K562 (cell line): ENCODE data around the gene BORCS8. TPM values are rescaled to one million over a fixed set of nuclear protein-coding genes. Genes with fewer than 3 reads are reported as not detected.
A peak's percentile ranks its signal among the peaks of the same experiment; 100 is the strongest.

Experiments
- EP300 ChIP-seq: IDR thresholded peaks from 2 replicates; pipeline ENCODE4 v1.6.1; 2012; ENCODE audit warnings: low read length, improper control_type of control experiment
- EP400 ChIP-seq: fragments of 450-650 bp; IDR thresholded peaks from 2 replicates; pipeline ENCODE4 v1.6.1; 2017; ENCODE audit warnings: antibody characterized with exemption, mild to moderate bottlenecking, moderate library complexity
- PRPF4 ChIP-seq: fragments of 200-400 bp; formaldehyde crosslinking; IDR thresholded peaks from one replicate; pipeline ENCODE4 v1.6.1; 2017; ENCODE audit warnings: low read length, low read depth, mild to moderate bottlenecking; ENCODE audit not compliant: insufficient read depth, poor library complexity, severe bottlenecking
- RBM17 ChIP-seq: fragments of 200-400 bp; formaldehyde crosslinking; IDR thresholded peaks from 2 replicates; pipeline ENCODE4 v1.6.1; 2017; ENCODE audit warnings: low read depth, mild to moderate bottlenecking, low read length, borderline replicate concordance
- SIN3B ChIP-seq: fragments of 450-650 bp; IDR thresholded peaks from 2 replicates; pipeline ENCODE4 v1.6.1; 2017; ENCODE audit warnings: low read depth, mild to moderate bottlenecking, moderate library complexity
- SRF ChIP-seq, 2 experiments: fragments of 250-450, 450-650 bp in 1 of 2; sonication (Bioruptor Pico) in 1 of 2; sonication (generic) in 1 of 2; formaldehyde crosslinking; IDR thresholded peaks; 2 replicates each; pipeline versions ENCODE4 v1.5.0 to v1.5.1; 2020 to 2022; ENCODE audit warnings: mild to moderate bottlenecking in 1 of 2, missing genetic modification reagents in 1 of 2
- SRSF1 ChIP-seq: fragments of 200-400 bp; formaldehyde crosslinking; IDR thresholded peaks from 2 replicates; pipeline ENCODE4 v1.6.1; 2017; ENCODE audit warnings: mild to moderate bottlenecking, low read depth, low read length, moderate library complexity
- ZBTB2 ChIP-seq: fragments of 450-650 bp; IDR thresholded peaks from 2 replicates; pipeline ENCODE4 v1.6.1; 2016; ENCODE audit warnings: antibody characterized with exemption
- ZBTB5 ChIP-seq: fragments of 450-650 bp; IDR thresholded peaks from 2 replicates; pipeline ENCODE4 v1.6.1; 2017; ENCODE audit warnings: antibody characterized with exemption
- ZNF561 ChIP-seq: fragments of 450-650 bp; formaldehyde crosslinking; conservative IDR thresholded peaks from 2 replicates; pipeline ENCODE4 v1.4.0; 2020; ENCODE audit warnings: mild to moderate bottlenecking, moderate library complexity
- ZNF79 ChIP-seq: fragments of 250-450 bp; sonication (Bioruptor Pico); IDR thresholded peaks from 2 replicates; pipeline ENCODE4 v1.4.0; 2020; ENCODE audit warnings: low read depth, mild to moderate bottlenecking, moderate library complexity
- polyA plus RNA-seq, 8 experiments: library from polyadenylated mRNA; depleted of rRNA in 4 of 8; stranded (reverse) in 5 of 8; unstranded in 3 of 8; fragments of >200 nt; fragmentation: Nextera tagmentation in 2 of 8; fragmentation: Illumina TruSeq in 1 of 8; extraction: Ambion mirVana in 2 of 8; extraction: Trizol in 1 of 8; gene quantifications; 2 replicates each; pipeline versions ENCODE4 v1.2.1 to v1.2.3, GENCODE V29; 2011 to 2014; ENCODE audit warnings: inconsistent platforms in 1 of 8, missing spikeins in 1 of 8
- total RNA-seq, 7 experiments: library from RNA; depleted of rRNA in 6 of 7; stranded (reverse); fragments of >200 nt in 6 of 7; fragmentation: Illumina TruSeq in 2 of 7; extraction: Trizol in 2 of 7; gene quantifications; 2 replicates each; pipeline versions ENCODE4 v1.2.1 to v1.2.3, GENCODE V29; 2011 to 2021; ENCODE audit warnings: low replicate concordance in 1 of 7
- TF ChIP-seq, protein P1 (sequence below), 2 experiments: fragments of 450-650 bp; formaldehyde crosslinking in 1 of 2; IDR thresholded peaks; 2 replicates each; pipeline versions ENCODE4 v1.4.0 to v1.6.1; 2014 to 2020; ENCODE audit warnings: mild to moderate bottlenecking in 2 of 2, borderline replicate concordance in 1 of 2, low read depth in 1 of 2

BORCS8 gene
- total and polyA plus RNA-seq, 9 of the 15 experiments (the other 6 are each of a cell fraction or from before 2014, with no cell fraction given) = 4.6 to 33.6 (median 16.3) TPM

- TF ChIP-seq ZBTB5 (no peak), ZNF79 (CRISPR knock-in tag) (no peak), RBM17 (no peak), PRPF4 (no peak), ZBTB2 (0 out of 2 replicates have a peak, but pooled peaks have one; percentile 47), EP400 (peak; percentile 84), EP300 (no peak), ZNF561 (CRISPR knock-in tag) (no peak), SRSF1 (no peak), SIN3B (no peak), SRF (CRISPR knock-in tag; IDR thresholded peaks at IDR 0.05) (peak in 1 of 2 experiments; percentile 20; a peak in 1 of 4 replicates)
- TF ChIP-seq, protein P1, sequence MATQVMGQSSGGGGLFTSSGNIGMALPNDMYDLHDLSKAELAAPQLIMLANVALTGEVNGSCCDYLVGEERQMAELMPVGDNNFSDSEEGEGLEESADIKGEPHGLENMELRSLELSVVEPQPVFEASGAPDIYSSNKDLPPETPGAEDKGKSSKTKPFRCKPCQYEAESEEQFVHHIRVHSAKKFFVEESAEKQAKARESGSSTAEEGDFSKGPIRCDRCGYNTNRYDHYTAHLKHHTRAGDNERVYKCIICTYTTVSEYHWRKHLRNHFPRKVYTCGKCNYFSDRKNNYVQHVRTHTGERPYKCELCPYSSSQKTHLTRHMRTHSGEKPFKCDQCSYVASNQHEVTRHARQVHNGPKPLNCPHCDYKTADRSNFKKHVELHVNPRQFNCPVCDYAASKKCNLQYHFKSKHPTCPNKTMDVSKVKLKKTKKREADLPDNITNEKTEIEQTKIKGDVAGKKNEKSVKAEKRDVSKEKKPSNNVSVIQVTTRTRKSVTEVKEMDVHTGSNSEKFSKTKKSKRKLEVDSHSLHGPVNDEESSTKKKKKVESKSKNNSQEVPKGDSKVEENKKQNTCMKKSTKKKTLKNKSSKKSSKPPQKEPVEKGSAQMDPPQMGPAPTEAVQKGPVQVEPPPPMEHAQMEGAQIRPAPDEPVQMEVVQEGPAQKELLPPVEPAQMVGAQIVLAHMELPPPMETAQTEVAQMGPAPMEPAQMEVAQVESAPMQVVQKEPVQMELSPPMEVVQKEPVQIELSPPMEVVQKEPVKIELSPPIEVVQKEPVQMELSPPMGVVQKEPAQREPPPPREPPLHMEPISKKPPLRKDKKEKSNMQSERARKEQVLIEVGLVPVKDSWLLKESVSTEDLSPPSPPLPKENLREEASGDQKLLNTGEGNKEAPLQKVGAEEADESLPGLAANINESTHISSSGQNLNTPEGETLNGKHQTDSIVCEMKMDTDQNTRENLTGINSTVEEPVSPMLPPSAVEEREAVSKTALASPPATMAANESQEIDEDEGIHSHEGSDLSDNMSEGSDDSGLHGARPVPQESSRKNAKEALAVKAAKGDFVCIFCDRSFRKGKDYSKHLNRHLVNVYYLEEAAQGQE (IDR thresholded peaks at IDR 0.05; ENCODE audit: borderline replicate concordance) = peak; percentile 17; the same call in 1 of the 2 replicates
- TF ChIP-seq, protein P1 (CRISPR knock-in tag; IDR thresholded peaks at IDR 0.05; ENCODE audit: low read depth) = no peak
Measured at GRCh38 chr19:19203012-19203856, 11.3 kb upstream of the BORCS8 start, which contains the start of gene NR2C2AP (continued).
